GM18499 (cell line): ENCODE measurements around the gene CRISPLD2.
"Not testable (repeated sequence)": the region's sequence is repeated elsewhere in the genome, so short reads cannot be mapped to it uniquely, and the experiment has no call there.

ENCODE experiments used
- ATAC-seq: cut with Tn5 transposase; IDR thresholded peaks from one replicate; pipeline ENCODE4 v1.9.1; 2021; ENCODE audit warnings: moderate number of reproducible peaks; ENCODE audit not compliant: insufficient read depth, unreplicated experiment

The CRISPLD2 gene

GRCh38 chr16:84854759-84855158, 35.0 kb downstream of the CRISPLD2 start:
- ATAC-seq: no peak

GRCh38 chr16:84855435-84856202, 35.8 kb downstream of the CRISPLD2 start:
- not testable (repeated sequence) for ATAC-seq

GRCh38 chr16:84856203-84856581, 36.4 kb downstream of the CRISPLD2 start:
- not testable (repeated sequence) for ATAC-seq

GRCh38 chr16:84856811-84857210, 37.0 kb downstream of the CRISPLD2 start:
- not testable (repeated sequence) for ATAC-seq

- ATAC-seq: no peak
Observed at GRCh38 chr16:84859681-84860080, 39.9 kb downstream of the CRISPLD2 start.

- ATAC-seq: no peak
Observed at GRCh38 chr16:84860383-84860782, 40.6 kb downstream of the CRISPLD2 start.

- ATAC-seq: no peak
Observed at GRCh38 chr16:84861671-84862070, 41.9 kb downstream of the CRISPLD2 start.

- ATAC-seq: no peak
Observed at GRCh38 chr16:84862804-84863480, 43.2 kb downstream of the CRISPLD2 start.

GRCh38 chr16:84863481-84863814, 43.7 kb downstream of the CRISPLD2 start:
- no peak for ATAC-seq

- ATAC-seq: no peak
Observed at GRCh38 chr16:84864326-84864955, 44.7 kb downstream of the CRISPLD2 start.

- no peak for ATAC-seq
Observed at GRCh38 chr16:84867696-84868095, 47.9 kb downstream of the CRISPLD2 start.

- no peak for ATAC-seq
Observed at GRCh38 chr16:84868328-84868727, 48.5 kb downstream of the CRISPLD2 start.

- ATAC-seq: no peak
Observed at GRCh38 chr16:84868829-84869472, 49.2 kb downstream of the CRISPLD2 start.

GRCh38 chr16:84869473-84869845, 49.7 kb downstream of the CRISPLD2 start:
- no peak for ATAC-seq

- ATAC-seq: not testable (repeated sequence)
Observed at GRCh38 chr16:84872971-84873370, 53.2 kb downstream of the CRISPLD2 start.

GRCh38 chr16:84874004-84874435, 54.2 kb downstream of the CRISPLD2 start:
- no peak for ATAC-seq

GRCh38 chr16:84874553-84874952, 54.8 kb downstream of the CRISPLD2 start:
- ATAC-seq: no peak

- ATAC-seq: no peak
Observed at GRCh38 chr16:84874983-84875382, 55.2 kb downstream of the CRISPLD2 start.

GRCh38 chr16:84875846-84876245, 56.1 kb downstream of the CRISPLD2 start:
- ATAC-seq: no peak

GRCh38 chr16:84876873-84877606, 57.3 kb downstream of the CRISPLD2 start:
- ATAC-seq: no peak
